Muscle of leg (tissue), 11 donors: ENCODE data around the gene PTPRN2. TPM values are rescaled to one million over a fixed set of nuclear protein-coding genes. Genes with fewer than 3 reads are reported as not detected.

Experiments used
- DNase-seq: peaks from one replicate; pipeline ENCODE4 v3.0.0; 2013
- H3K27ac ChIP-seq: one replicate; pipeline ENCODE4 v1.5.1; 2013; ENCODE audit warnings: mild to moderate bottlenecking, low read length, control low read depth
- H3K27me3 ChIP-seq: one replicate; pipeline ENCODE4 v1.6.1; 2013; ENCODE audit warnings: low read length; ENCODE audit not compliant: control insufficient read depth, insufficient read depth
- H3K36me3 ChIP-seq: one replicate; pipeline ENCODE4 v1.6.1; 2013; ENCODE audit warnings: low read length; ENCODE audit not compliant: control insufficient read depth, insufficient read depth
- H3K4me1 ChIP-seq: one replicate; pipeline ENCODE4 v1.6.1; 2013; ENCODE audit warnings: low read length; ENCODE audit not compliant: control insufficient read depth, insufficient read depth
- H3K4me3 ChIP-seq: one replicate; pipeline ENCODE4 v1.5.1; 2013; ENCODE audit warnings: low read length, control low read depth
- H3K9me3 ChIP-seq: replicated peaks from 2 replicates; pipeline ENCODE4 v1.6.1; 2013; ENCODE audit warnings: low read depth, low read length; ENCODE audit not compliant: control insufficient read depth
- WGBS: methylation state at CpG from one replicate; pipeline ENCODE4 v1.1.5; 2013; ENCODE audit warnings: missing lambda C conversion rate; ENCODE audit not compliant: insufficient coverage; 5-methylcytosine and 5-hydroxymethylcytosine counted together
- polyA plus RNA-seq, 8 donors: library from polyadenylated mRNA; unstranded; fragments of 120-200 nt; gene quantifications; one replicate each; pipeline versions ENCODE4 v1.2.1 to v1.2.3, GENCODE V29; 2013; ENCODE audit warnings: inconsistent platforms in 1 of 8, low replicate concordance in 1 of 8; ENCODE audit not compliant: insufficient read length in 8 of 8, insufficient read depth in 1 of 8
- total RNA-seq: library from RNA; stranded (reverse); fragments of 120-200 nt; gene quantifications from one replicate; pipeline ENCODE4 v1.2.4, GENCODE V29; 2013

The PTPRN2 gene
- total and polyA plus RNA-seq, 9 donors: 1.4 to 2.9 (median 2.3) TPM

- H3K9me3 ChIP-seq: peaks cover 4% of the 10 kb centered on the region
- DNase-seq: no peak
- peaks cover 2% of the 10 kb centered on the region for H3K27me3 ChIP-seq
- H3K27ac ChIP-seq: no peak overlapping the region
- H3K4me3 ChIP-seq: no peak overlapping the region
- H3K4me1 ChIP-seq: peaks cover 5% of the 10 kb centered on the region
- 97% methylated on average over 4 of the region's 6 CpGs for WGBS
- no peaks in the 10 kb centered on the region for H3K36me3 ChIP-seq
Observed at GRCh38 chr7:157995815-157996214, 591.8 kb downstream of the PTPRN2 start.

DNA sequence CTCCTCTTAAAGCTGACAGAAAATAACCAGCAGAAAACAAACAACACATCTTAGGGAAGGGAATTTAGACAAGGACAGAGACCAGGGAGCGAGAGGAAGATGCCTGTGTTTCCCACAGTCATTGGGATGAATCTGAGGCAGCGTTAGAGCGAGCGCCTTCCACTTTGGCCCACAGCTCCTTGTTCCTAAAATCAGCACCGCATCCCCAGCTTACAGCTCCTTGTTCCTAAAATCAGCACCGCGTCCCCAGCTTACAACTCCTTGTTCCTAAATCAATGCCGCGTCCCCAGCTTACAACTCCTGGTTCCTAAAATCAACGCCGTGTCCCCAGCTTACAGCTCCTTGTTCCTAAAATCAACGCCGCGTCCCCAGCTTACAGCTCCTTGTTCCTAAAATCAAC is 593.3 kb downstream of the PTPRN2 start:
- H3K4me1 ChIP-seq: peaks cover 5% of the 10 kb centered on the region
- H3K36me3 ChIP-seq: no peaks in the 10 kb centered on the region
- 76% methylated on average over 11 of the region's 14 CpGs for WGBS
- peaks cover 4% of the 10 kb centered on the region for H3K9me3 ChIP-seq
- H3K27me3 ChIP-seq: peaks cover 5% of the 10 kb centered on the region
- H3K27ac ChIP-seq: no peak overlapping the region
- no peak for DNase-seq
- H3K4me3 ChIP-seq: no peak overlapping the region

GRCh38 chr7:157993406-157994105 is 594.1 kb downstream of the PTPRN2 start:
- WGBS: 76% methylated on average over 4 of the region's 18 CpGs
- Histone ChIP-seq H3K27ac (no peak overlapping the region), H3K4me1 (peaks cover 5% of the 10 kb centered on the region), H3K27me3 (peaks cover 4% of the 10 kb centered on the region), H3K36me3 (no peaks in the 10 kb centered on the region), H3K9me3 (peaks cover 4% of the 10 kb centered on the region), H3K4me3 (no peak overlapping the region)
- DNase-seq: no peak

DNA sequence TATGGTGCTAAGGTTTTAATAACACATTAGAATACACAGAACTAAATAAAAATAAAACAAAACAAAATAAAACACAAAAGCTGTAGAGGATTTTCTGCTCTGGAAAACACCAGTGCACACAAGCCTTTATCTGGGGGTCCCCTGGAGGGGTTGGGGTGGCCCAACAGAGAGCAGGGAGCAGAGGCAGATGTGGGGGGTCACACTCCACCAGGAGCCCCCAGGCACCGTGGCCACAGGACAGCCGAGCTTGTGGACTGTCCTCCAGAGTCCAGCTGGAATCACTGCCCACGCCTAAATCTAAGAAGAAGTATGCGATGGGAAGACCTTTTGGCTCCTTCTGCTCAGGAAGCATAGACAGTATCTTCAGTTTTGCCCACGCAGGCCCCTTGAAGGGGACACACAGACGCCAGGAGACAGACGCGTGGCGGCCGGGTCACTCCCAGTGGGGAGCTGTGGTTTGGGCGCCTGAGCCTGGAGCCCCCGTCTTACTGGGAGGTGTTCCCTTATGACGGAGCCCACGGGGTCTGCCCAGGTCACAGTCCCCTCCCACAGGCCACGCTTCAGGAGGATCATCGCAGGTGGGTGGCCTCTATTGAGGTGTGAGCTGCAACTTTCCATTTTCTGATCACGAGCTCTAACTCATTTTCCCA is 595.0 kb downstream of the PTPRN2 start:
- peaks cover 5% of the 10 kb centered on the region for H3K27me3 ChIP-seq
- DNase-seq: no peak
- H3K9me3 ChIP-seq: peaks cover 4% of the 10 kb centered on the region
- H3K4me1 ChIP-seq: peaks cover 5% of the 10 kb centered on the region
- WGBS: 75% methylated on average over 11 of the region's 17 CpGs
- H3K27ac ChIP-seq: no peak overlapping the region
- H3K36me3 ChIP-seq: no peaks in the 10 kb centered on the region
- H3K4me3 ChIP-seq: no peak overlapping the region

DNA sequence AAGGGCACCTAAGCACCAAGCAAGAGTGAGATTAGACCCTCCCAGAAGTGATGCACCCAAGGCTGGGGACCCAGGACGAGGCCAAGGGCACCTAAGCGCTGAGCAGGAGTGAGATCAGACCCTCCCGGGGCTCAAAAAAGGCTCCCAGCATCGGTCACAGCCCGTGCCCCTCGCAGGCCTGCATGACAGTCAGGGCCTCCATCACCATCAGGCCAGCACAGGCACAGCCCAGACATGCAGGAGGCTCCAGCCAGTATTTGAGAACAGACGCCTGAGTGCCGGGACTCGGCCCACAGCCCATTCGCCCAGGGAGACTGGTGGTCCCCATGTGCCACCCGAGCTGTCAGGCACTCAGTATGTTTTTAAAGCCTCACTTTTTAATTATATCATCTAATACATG is 595.9 kb downstream of the PTPRN2 start:
- no peaks in the 10 kb centered on the region for H3K4me1 ChIP-seq
- H3K27me3 ChIP-seq: peaks cover 5% of the 10 kb centered on the region
- no peak overlapping the region for H3K27ac ChIP-seq
- 88% methylated on average over 6 of the region's 11 CpGs for WGBS
- no peak overlapping the region for H3K4me3 ChIP-seq
- DNase-seq: no peak
- no peaks in the 10 kb centered on the region for H3K36me3 ChIP-seq
- peaks cover 4% of the 10 kb centered on the region for H3K9me3 ChIP-seq

GRCh38 chr7:157991351-157991750 is 596.3 kb downstream of the PTPRN2 start:
- H3K4me3 ChIP-seq: no peak overlapping the region
- DNase-seq: no peak
- WGBS: 56% methylated on average over 7 of the region's 9 CpGs
- H3K9me3 ChIP-seq: peaks cover 4% of the 10 kb centered on the region
- H3K36me3 ChIP-seq: no peaks in the 10 kb centered on the region
- H3K27me3 ChIP-seq: peaks cover 5% of the 10 kb centered on the region
- no peaks in the 10 kb centered on the region for H3K4me1 ChIP-seq
- no peak overlapping the region for H3K27ac ChIP-seq

DNA sequence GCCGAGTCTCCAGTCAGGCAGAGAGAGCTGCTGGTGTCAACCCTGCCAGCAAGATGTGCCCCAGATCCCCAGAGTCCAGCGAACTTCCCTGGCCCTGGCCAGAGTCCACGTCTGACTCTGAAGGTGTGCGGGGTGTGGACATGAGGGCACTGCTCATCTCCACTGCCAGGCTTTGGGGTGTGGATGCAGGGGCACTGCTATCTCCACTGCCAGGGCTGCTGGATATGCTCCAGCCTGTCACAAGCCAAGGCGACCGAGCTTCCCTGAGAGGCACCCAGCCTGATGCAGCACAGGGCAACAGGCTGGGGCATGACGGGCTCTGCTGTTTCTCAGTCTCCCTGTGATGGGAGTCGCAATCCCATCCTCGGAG is 596.8 kb downstream of the PTPRN2 start:
- DNase-seq: no peak
- 68% methylated on average over 9 of the region's 9 CpGs for WGBS
- H3K36me3 ChIP-seq: no peaks in the 10 kb centered on the region
- H3K4me1 ChIP-seq: no peaks in the 10 kb centered on the region
- no peak overlapping the region for H3K27ac ChIP-seq
- no peak overlapping the region for H3K4me3 ChIP-seq
- peaks cover 5% of the 10 kb centered on the region for H3K27me3 ChIP-seq
- H3K9me3 ChIP-seq: peaks cover 2% of the 10 kb centered on the region

GRCh38 chr7:157990226-157990880 is 597.3 kb downstream of the PTPRN2 start:
- Histone ChIP-seq H3K27ac (no peak overlapping the region), H3K9me3 (no peaks in the 10 kb centered on the region), H3K36me3 (no peaks in the 10 kb centered on the region), H3K4me3 (no peak overlapping the region), H3K4me1 (no peaks in the 10 kb centered on the region), H3K27me3 (peaks cover 5% of the 10 kb centered on the region)
- no peak for DNase-seq
- WGBS: 66% methylated on average over 18 of the region's 21 CpGs

- Histone ChIP-seq H3K27me3 (peaks cover 5% of the 10 kb centered on the region), H3K4me3 (no peak overlapping the region), H3K36me3 (no peaks in the 10 kb centered on the region), H3K27ac (no peak overlapping the region), H3K9me3 (no peaks in the 10 kb centered on the region), H3K4me1 (no peaks in the 10 kb centered on the region)
- DNase-seq: no peak
- 69% methylated on average over 2 of the region's 13 CpGs for WGBS
Observed at GRCh38 chr7:157989589-157989988, 598.0 kb downstream of the PTPRN2 start.

DNA sequence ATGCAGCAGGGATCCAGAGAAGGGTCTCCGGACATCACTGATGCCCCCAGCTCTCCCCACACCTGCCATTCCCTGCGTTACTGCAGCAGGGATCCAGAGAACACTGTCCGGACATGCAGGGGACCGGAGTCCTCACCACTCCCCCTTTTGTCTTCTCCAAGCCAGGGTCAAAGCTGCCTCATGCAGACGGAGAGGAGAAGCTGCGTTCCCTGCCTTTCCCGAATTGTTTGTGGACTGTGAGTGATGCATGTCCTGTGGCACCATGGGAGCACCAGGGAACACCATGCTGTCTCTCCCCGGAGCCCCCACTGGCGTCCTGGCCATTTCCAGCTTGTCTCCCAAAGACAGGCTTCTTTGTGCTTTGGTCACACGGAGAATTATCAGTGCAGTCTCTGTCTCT is 599.7 kb downstream of the PTPRN2 start:
- Histone ChIP-seq H3K27me3 (peaks cover 5% of the 10 kb centered on the region), H3K4me3 (no peak overlapping the region), H3K9me3 (no peaks in the 10 kb centered on the region), H3K4me1 (no peaks in the 10 kb centered on the region), H3K27ac (no peak overlapping the region), H3K36me3 (no peaks in the 10 kb centered on the region)
- DNase-seq: no peak
- WGBS: 82% methylated on average over 5 of the region's 10 CpGs
